Mammary epithelial cell (primary cell): ENCODE measurements around the gene TMEM238L.

Experiments
- CTCF ChIP-seq, 2 donors: IDR thresholded peaks in 1 of 2; conservative IDR thresholded peaks in 1 of 2; 2 replicates each; pipeline ENCODE4 v1.5.1; 2011 to 2012; ENCODE audit warnings: inconsistent platforms in 2 of 2, low read length in 2 of 2, mild to moderate bottlenecking in 2 of 2, control low read depth in 1 of 2, low read depth in 1 of 2; ENCODE audit not compliant: insufficient read depth in 1 of 2; ENCODE audit errors: extremely low read depth in 1 of 2
- EZH2 ChIP-seq: IDR thresholded peaks from 2 replicates; pipeline ENCODE4 v1.6.1; 2012; ENCODE audit warnings: low read length, inconsistent platforms, borderline replicate concordance

GRCh38 chr17:10831696-10832095, 27.8 kb upstream of the TMEM238L start:
- no peak for TF ChIP-seq CTCF (conservative IDR thresholded peaks at IDR 0.05 in 1 of 2, IDR thresholded peaks at IDR 0.05 in 1 of 2; ENCODE audit: extremely low read depth in 1 of 2, insufficient read depth in 1 of 2, low read depth in 1 of 2, low read length in 2 of 2)
- TF ChIP-seq EZH2: no peak
